Measurements from ENCODE around the gene ABHD15. TPM values are rescaled to one million over a fixed set of nuclear protein-coding genes. Genes with fewer than 3 reads are reported as not detected.

Gene ABHD15
- total RNA-seq, 2 experiments from 2014 or later = 8.6 to 8.8 TPM

DNA sequence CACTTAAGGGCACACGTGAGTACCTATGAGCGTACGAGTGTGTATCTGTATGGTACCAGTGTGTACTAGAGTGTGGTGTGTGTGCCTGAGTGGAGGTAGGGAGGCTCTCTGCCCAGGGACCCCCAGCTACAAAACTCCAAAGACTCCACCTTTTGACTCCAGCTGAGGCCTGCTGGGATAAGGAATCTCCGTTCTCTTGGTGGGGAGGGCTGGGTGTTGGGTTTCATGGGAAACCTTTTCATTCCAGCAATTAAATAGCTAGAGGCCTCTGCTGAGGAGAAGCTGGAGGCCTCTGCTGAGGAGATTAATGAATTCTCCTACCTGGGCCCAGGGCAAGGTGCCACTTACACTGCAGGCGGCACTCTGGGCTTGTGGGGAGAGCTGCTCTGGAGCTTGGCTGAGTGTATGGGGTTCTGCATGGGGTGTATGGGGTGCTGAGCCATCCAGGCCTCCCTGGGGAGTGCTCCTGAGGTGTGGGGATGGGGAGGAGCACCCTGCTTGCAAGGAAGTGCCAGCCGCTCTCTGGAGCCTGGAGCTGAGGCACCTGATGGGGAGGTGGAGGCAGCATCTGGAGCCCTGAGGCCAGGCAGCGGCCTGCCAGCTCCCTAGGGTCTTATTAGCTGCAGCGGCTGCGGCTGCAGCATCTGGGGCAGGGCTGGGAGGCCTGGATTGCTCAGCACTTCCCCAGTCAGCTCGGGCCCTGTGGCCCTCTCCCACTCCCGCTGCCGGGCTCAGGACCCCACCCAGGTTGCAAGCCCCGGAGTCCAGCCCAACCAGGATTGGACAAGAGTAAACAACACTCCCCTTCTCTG, 30.7 kb upstream of the ABHD15 start:
- Mint-ChIP-seq H3K36me3 (no peaks in the 10 kb centered on the region), H3K27me3 (no peaks in the 10 kb centered on the region), H3K4me1 (peaks cover 13% of the 10 kb centered on the region), H3K27ac (no peak overlapping the region), H3K9me3 (no peaks in the 10 kb centered on the region), H3K4me3 (no peak overlapping the region)
- DNase-seq = no peak

- Mint-ChIP-seq H3K4me1 (peaks cover 19% of the 10 kb centered on the region), H3K4me3 (no peak overlapping the region), H3K36me3 (no peaks in the 10 kb centered on the region)
Observed at GRCh38 chr17:29596811-29597210, 30.0 kb upstream of the ABHD15 start.

GRCh38 chr17:29595943-29596774, 29.3 kb upstream of the ABHD15 start:
- no peaks in the 10 kb centered on the region for H3K27me3 Mint-ChIP-seq
- no peaks in the 10 kb centered on the region for H3K9me3 Mint-ChIP-seq
- DNase-seq = no peak
- H3K4me3 Mint-ChIP-seq = no peak overlapping the region
- H3K36me3 Mint-ChIP-seq = no peaks in the 10 kb centered on the region
- H3K27ac Mint-ChIP-seq = no peak overlapping the region
- H3K4me1 Mint-ChIP-seq = peaks cover 22% of the 10 kb centered on the region

More at GRCh38 chr17:29596811-29597210, 30.0 kb upstream of the ABHD15 start:
- Mint-ChIP-seq H3K27ac (no peak overlapping the region), H3K27me3 (no peaks in the 10 kb centered on the region), H3K9me3 (no peaks in the 10 kb centered on the region)
- no peak for DNase-seq

GRCh38 chr17:29595107-29595942, 28.5 kb upstream of the ABHD15 start:
- H3K36me3 Mint-ChIP-seq = no peaks in the 10 kb centered on the region
- H3K4me1 Mint-ChIP-seq = peaks cover 26% of the 10 kb centered on the region
- no peak for DNase-seq
- H3K27ac Mint-ChIP-seq = no peak overlapping the region
- no peak overlapping the region for H3K4me3 Mint-ChIP-seq
- no peaks in the 10 kb centered on the region for H3K27me3 Mint-ChIP-seq
- no peaks in the 10 kb centered on the region for H3K9me3 Mint-ChIP-seq

DNA sequence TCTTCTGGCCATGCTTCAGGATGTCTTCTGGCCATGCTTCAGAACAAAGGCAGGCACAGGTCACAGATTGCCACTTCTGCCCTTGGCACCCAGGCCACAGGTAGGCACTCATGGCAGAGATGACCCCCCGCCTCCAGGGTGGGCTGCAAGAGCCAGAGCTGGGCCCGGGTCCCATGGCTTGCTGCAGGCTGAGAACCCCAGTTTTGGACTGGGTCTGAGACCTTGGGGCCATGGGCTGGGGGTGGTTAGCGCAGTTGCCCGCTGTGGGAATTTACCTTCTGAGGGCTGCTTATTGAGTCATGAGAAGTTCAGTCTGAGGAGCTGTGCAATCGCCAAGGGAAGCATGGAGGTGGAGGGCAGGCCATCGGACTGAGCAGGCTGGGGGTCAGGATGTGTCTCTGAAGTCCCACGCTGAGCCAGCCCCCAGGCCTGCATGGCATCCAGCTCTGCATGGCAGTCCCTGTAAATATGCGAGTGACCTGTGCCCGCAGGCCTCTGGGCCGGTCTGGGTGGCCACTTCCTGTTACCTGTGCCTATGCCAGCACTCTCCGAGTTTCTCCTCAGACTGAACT, 27.8 kb upstream of the ABHD15 start:
- no peak for DNase-seq

GRCh38 chr17:29593591-29594518, 27.0 kb upstream of the ABHD15 start:
- Mint-ChIP-seq H3K27me3 (no peaks in the 10 kb centered on the region), H3K9me3 (no peaks in the 10 kb centered on the region), H3K27ac (peak overlapping the region; percentile 45), H3K4me3 (peak overlapping the region; percentile 82), H3K36me3 (no peaks in the 10 kb centered on the region), H3K4me1 (peaks cover 31% of the 10 kb centered on the region)
- peak; percentile 43 for DNase-seq

More for the DNA sequence above, 27.8 kb upstream of the ABHD15 start:
- H3K9me3 Mint-ChIP-seq = no peaks in the 10 kb centered on the region
- H3K4me1 Mint-ChIP-seq = peaks cover 31% of the 10 kb centered on the region
- H3K27ac Mint-ChIP-seq = no peak overlapping the region
- H3K4me3 Mint-ChIP-seq = peak overlapping the region; percentile 82
- H3K36me3 Mint-ChIP-seq = no peaks in the 10 kb centered on the region
- H3K27me3 Mint-ChIP-seq = no peaks in the 10 kb centered on the region

DNA sequence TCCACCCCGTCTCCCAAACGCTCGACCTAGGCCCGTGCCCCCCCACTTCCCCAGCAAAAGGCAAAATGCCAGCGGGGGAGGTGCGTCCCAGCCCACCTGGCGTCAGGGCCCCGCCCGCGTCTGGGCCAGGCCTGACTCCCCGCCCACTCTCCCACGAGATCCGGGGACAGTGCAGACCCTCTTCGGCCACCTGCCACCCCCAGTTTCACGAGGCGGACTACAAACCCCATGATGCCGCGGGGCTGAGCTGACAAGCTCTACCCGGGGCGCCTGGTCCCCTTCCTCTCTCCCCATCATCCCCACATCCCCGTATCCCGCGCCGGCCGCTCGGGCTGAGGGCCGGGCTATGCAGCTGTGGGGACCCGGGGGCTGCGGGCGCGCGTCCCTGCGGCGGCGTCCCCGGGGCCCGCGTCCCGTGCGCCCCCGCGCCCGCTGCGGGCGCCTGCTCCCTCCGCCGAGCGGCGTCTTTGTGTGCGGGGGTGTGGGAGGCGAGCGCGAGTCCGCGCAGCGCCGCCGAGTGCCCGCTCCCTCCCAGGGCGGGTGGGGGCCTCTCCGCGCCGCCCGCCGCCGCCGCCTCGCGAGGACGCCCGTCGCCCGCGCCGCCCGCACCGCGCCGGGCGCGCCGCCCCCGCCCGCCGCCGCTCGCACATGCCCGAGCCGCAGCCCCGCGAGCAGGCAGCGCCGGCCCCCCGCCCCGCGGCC, 26.2 kb upstream of the ABHD15 start, which contains the start of gene ANKRD13B:
ANKRD13B (plus strand) TSS at position 283 of the 702 bp plus-strand sequence. CDS start 490 bp downstream, outside the sequence.
- Mint-ChIP-seq H3K4me3 (peak within 1 kb of the TSS; percentile 88), H3K27me3 (no peaks in the 10 kb centered on the region), H3K4me1 (peaks cover 34% of the 10 kb centered on the region), H3K36me3 (peaks cover 3% of the 10 kb centered on the region), H3K9me3 (no peaks in the 10 kb centered on the region), H3K27ac (no peak within 1 kb of the TSS)
- peak; percentile 60 for DNase-seq

GRCh38 chr17:29591737-29592608, 25.1 kb upstream of the ABHD15 start:
- Mint-ChIP-seq H3K27ac (peak overlapping the region; percentile 87), H3K4me1 (peaks cover 44% of the 10 kb centered on the region), H3K27me3 (no peaks in the 10 kb centered on the region)

GRCh38 chr17:29591146-29591736, 24.4 kb upstream of the ABHD15 start:
- Mint-ChIP-seq H3K27me3 (no peaks in the 10 kb centered on the region), H3K36me3 (peaks cover 4% of the 10 kb centered on the region), H3K27ac (peak overlapping the region; percentile 87), H3K4me1 (peaks cover 51% of the 10 kb centered on the region), H3K4me3 (peak overlapping the region; percentile 88), H3K9me3 (no peaks in the 10 kb centered on the region)
- peak; percentile 65 for DNase-seq

More at GRCh38 chr17:29591737-29592608, 25.1 kb upstream of the ABHD15 start:
- peaks cover 4% of the 10 kb centered on the region for H3K36me3 Mint-ChIP-seq
- DNase-seq = peak; percentile 87
- H3K4me3 Mint-ChIP-seq = peak overlapping the region; percentile 88
- H3K9me3 Mint-ChIP-seq = no peaks in the 10 kb centered on the region

- DNase-seq = peak; percentile 47
- peaks cover 4% of the 10 kb centered on the region for H3K36me3 Mint-ChIP-seq
- no peaks in the 10 kb centered on the region for H3K27me3 Mint-ChIP-seq
- H3K27ac Mint-ChIP-seq = peak overlapping the region; percentile 87
- no peaks in the 10 kb centered on the region for H3K9me3 Mint-ChIP-seq
- peak overlapping the region; percentile 88 for H3K4me3 Mint-ChIP-seq
- peaks cover 58% of the 10 kb centered on the region for H3K4me1 Mint-ChIP-seq
Observed at GRCh38 chr17:29590411-29591145, 23.7 kb upstream of the ABHD15 start.

GRCh38 chr17:29589524-29590410, 22.9 kb upstream of the ABHD15 start, which contains the start of gene GIT1:
Gene GIT1, minus strand, starts transcription at chr17:29589648. Its CDS starts 270 bp downstream, at chr17:29589378.
- H3K4me1 Mint-ChIP-seq = peaks cover 62% of the 10 kb centered on the region
- H3K27ac Mint-ChIP-seq = peak within 1 kb of the TSS; percentile 87
- H3K4me3 Mint-ChIP-seq = peak within 1 kb of the TSS; percentile 90
- H3K36me3 Mint-ChIP-seq = peaks cover 4% of the 10 kb centered on the region
- DNase-seq = peak; percentile 92
- no peaks in the 10 kb centered on the region for H3K27me3 Mint-ChIP-seq
- no peaks in the 10 kb centered on the region for H3K9me3 Mint-ChIP-seq
